ENCODE results near the gene CNOT1. TPM values are rescaled to one million over a fixed set of nuclear protein-coding genes. Genes with fewer than 3 reads are reported as not detected.

Gene CNOT1
- polyA plus RNA-seq, 1 donor = 92.5 TPM

DNA sequence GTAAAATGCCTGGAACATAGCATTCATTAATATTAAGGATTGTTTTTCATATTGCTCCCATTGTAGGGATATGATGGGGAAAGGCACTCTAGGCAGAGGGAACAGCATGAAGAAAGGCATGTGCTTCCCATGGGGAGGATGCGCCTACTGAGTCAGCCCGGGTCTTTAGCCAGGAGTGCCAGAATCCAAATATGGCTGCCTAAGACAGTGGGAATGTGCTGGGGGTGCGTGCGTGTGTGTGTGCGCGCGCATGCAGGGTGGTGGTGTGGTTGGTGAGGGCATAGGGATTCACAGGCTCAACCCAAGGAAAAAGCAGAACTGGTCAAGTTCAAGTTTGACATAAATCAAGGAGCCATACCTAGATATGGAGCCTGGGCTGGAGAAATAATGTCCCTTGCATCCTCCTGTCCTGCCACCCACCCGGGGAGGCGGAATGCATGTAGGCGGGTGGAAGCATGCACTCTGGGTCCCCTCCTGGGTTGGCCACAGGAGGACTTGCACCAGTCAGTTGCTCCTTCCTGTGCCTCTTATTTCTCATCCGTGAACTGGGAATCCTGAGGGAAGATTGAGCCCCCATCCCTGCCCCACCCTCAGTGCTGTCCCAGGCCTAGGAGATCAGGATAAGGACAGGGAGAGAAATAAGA lies 148.3 kb downstream of the CNOT1 start:
- DNase-seq = no peak

DNA sequence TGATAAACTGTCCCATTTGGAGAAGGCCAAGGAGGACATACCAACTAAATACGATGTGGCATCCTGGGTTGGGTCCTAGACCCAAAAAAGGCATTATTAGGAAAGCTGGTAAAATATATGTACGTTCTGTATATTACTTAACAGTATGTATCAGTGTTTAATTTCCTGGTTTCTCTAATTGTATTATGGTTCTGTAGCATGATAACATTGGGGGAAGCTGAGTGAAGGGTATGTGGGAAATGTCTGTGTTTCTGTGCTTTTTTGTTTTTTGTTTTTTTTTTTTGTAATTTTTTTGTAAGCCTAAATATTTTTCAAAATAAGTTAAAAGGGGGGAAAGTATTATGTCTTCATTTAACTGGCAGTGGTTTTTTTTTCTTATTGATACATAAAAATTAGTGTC lies 151.2 kb downstream of the CNOT1 start:
- DNase-seq = no peak

DNA sequence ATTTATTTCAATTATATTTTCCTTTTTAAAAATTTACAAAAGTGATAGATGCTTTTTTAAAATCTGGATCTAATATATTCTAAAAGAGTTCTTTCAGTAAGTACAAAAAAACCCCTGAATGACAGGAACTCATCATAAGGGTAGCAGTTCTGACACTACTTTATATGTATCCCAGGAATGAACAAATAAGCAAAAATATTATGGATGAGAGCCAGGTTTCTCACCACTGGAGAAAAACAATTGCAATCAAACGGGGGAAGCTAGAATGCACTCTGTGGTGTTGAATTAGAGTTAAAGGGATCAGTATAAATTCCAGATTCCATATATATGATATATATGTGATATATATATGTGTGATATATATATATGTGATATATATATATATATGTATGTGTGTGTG lies 152.8 kb downstream of the CNOT1 start:
- no peak for DNase-seq

DNA sequence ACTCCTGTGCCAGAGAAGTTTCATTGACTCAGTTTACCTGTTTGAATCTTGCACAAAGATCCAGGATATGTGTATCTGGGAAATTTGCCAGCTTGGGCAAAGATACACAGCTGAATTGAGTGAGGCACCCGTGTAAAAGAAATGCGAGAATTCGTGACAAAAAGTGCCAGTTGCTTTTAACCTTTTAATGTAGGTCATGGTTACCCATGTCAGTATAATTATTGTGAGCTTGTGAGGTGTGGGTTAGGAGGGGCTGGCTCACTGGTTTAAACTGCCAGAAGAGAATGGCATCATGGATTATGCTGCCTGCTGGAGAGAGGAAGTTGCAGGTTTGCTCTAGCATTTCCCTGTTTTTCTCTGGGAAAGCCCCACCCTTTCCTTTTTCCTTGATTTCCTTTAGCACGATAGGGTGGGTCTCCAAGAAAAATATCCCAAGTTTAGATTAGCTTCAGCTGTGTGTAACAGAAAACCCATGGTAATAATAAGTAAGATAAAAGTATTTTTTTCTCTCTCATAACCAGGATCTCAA lies 154.5 kb downstream of the CNOT1 start:
- no peak for DNase-seq

DNA sequence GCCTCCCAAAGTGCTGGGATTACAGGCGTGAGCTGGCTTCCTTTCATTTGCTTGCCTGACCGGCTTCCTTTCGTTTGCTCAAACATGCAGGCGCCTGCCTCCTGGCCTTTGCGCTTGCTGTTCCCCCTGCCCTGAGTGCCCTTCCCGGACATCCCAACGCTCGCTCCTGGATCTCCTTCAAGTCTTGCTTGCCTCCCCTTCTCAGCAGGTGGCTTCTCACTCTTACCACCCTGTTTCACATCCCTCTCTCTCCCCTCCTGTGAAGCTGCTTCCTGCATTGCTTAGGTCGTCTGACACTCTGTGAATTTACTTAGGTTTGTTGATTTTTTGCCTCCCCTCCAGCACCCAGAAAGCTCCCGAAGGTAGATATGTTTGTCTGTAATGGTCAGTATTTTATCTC lies 155.3 kb downstream of the CNOT1 start:
- DNase-seq = no peak

DNA sequence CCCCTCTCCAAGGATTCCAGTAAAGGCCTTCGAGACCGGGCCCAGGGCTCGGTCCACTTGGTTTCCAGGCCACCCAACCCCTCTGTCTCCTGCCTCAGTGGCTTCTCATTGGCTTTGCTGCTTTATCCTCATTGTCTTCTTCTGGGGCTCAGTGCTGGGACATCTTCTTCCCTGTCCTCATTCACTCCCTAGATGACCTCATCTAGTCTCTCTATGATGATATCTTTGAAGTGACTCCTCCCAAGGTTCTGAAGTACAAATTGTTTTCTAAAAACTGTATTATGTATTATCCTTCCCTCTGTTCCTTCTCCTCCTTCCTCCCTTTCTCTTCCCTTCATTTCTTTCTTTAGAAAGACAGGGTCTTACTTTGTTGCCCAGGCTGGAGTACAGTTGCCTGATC lies 156.8 kb downstream of the CNOT1 start:
- DNase-seq = no peak

DNA sequence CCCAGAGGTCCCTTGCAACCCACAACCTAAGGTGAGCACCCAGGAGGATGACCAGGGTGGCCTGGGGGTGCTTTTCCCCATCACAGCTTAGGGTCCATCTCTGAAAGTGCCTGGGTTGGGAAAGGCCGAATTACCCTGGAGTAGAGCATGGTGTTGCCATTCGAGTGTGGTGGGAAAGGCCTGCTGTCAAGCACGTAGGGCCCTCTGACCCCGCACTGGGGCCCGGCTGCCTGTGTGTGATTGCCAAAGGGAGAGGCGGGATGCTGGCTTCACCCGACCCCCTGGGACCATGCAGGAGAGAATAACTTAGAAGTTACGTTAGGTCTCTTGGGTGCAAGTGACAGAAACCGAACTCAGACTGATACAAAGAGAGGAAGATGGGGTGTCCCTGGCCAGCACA lies 157.4 kb downstream of the CNOT1 start:
- no peak for DNase-seq

DNA sequence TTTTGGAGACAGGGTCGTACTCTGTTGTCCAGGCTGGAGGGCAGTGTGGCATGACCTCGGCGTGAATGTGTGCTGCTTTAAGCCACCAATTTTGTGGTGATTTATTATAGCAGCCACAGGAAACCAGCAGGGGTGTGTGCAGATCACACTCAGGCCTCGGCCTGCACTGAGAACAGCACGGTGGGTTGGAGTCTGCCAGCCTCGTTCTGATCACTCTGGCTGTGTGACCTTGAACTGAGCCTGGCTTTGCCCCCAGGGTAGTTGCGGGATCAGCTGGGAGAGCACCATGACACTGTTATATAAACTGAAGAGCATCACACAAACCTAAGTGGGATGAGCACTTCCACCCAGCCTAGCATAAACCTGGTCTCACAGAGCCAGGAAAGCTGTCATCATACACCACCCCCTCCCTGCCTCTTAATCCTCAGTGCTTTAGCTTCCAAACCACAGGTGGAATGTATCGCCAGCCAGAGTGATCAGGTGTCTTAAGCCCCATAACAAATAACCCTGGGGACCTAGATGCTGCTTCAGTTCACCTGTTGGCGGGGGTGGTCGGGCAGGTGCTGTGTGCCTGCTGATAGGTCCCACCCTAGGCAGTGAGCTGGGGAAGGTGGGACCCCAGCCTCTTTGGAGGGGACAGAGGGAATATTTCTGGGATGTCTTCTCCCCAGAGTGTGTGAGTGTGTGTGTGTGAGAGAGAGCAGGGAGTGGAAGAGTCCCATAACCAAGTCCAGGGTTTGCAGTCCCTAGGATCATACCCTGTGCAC lies 158.2 kb downstream of the CNOT1 start:
- no peak for DNase-seq

Other genes starting within 250 kb of the CNOT1 start
- gene GINS3, start 237.4 kb downstream of the CNOT1 start, polyA plus RNA-seq (ENCODE audit: insufficient read length) = 7.1 TPM
- gene NDRG4, start 129.7 kb downstream of the CNOT1 start, polyA plus RNA-seq (ENCODE audit: insufficient read length) = 13.4 TPM
- gene SETD6, start 114.3 kb downstream of the CNOT1 start, polyA plus RNA-seq (ENCODE audit: insufficient read length) = 16.9 TPM
- 8.0 TPM for gene SLC38A7, start 54.9 kb upstream of the CNOT1 start, polyA plus RNA-seq (ENCODE audit: insufficient read length)
- 54.0 TPM for gene GOT2, start 104.5 kb upstream of the CNOT1 start, polyA plus RNA-seq (ENCODE audit: insufficient read length)